Uterus (tissue), 2 donors: ENCODE results near the gene CRACDL.

ENCODE experiments used
- CTCF ChIP-seq, 4 experiments: fragments of 200-600 bp in 2 of 4; fragments of 450-650 bp in 2 of 4; sonication (generic) in 2 of 4; IDR thresholded peaks; one replicate each; pipeline ENCODE4 v1.5.1; 2016 to 2019; ENCODE audit warnings: antibody characterized with exemption in 4 of 4, mild to moderate bottlenecking in 2 of 4, moderate library complexity in 1 of 4
- POLR2A ChIP-seq, 2 donors: fragments of 450-650 bp; IDR thresholded peaks; one replicate each; pipeline ENCODE4 v1.6.1; 2016; ENCODE audit warnings: antibody characterized with exemption in 2 of 2, mild to moderate bottlenecking in 1 of 2, moderate library complexity in 1 of 2

GRCh38 chr2:98897746-98898145 lies 38.3 kb downstream of the CRACDL start:
- no peak for TF ChIP-seq CTCF (IDR thresholded peaks at IDR 0.05)
- no peak for TF ChIP-seq POLR2A (IDR thresholded peaks at IDR 0.05)
